IPS DF 19.7 (cell line): ENCODE results near the gene PTGR3.

Experiments used
- DNase-seq: peaks from one replicate; pipeline ENCODE4 v3.0.0-alpha.2; 2013; ENCODE audit warnings: low read depth, low spot score

Gene PTGR3

GRCh38 chr18:75170022-75170789, 38.7 kb downstream of the PTGR3 start:
- no peak for DNase-seq

- no peak for DNase-seq
Measured at GRCh38 chr18:75169411-75169810, 39.5 kb downstream of the PTGR3 start.

- DNase-seq = no peak
Measured at GRCh38 chr18:75168619-75169018, 40.3 kb downstream of the PTGR3 start.

GRCh38 chr18:75167759-75168618, 41.0 kb downstream of the PTGR3 start:
- no peak for DNase-seq

- no peak for DNase-seq
Measured at GRCh38 chr18:75167137-75167536, 41.8 kb downstream of the PTGR3 start.

GRCh38 chr18:75165926-75166325, 43.0 kb downstream of the PTGR3 start:
- no peak for DNase-seq

GRCh38 chr18:75164479-75164878, 44.5 kb downstream of the PTGR3 start:
- no peak for DNase-seq

GRCh38 chr18:75163736-75164135, 45.2 kb downstream of the PTGR3 start:
- no peak for DNase-seq

GRCh38 chr18:75162978-75163377, 46.0 kb downstream of the PTGR3 start:
- no peak for DNase-seq

- no peak for DNase-seq
Measured at GRCh38 chr18:75162467-75162866, 46.5 kb downstream of the PTGR3 start.

GRCh38 chr18:75161256-75162028, 47.5 kb downstream of the PTGR3 start:
- DNase-seq = no peak

- no peak for DNase-seq
Measured at GRCh38 chr18:75160364-75160763, 48.6 kb downstream of the PTGR3 start.

GRCh38 chr18:75159646-75160356, 49.1 kb downstream of the PTGR3 start:
- DNase-seq = no peak

GRCh38 chr18:75159238-75159518, 49.8 kb downstream of the PTGR3 start:
- DNase-seq = no peak
